HG02610 (cell line): ENCODE data around the gene ATP1A3.
"Not testable (repeated sequence)": the region's sequence is repeated elsewhere in the genome, so short reads cannot be mapped to it uniquely, and the experiment has no call there.

Experiments
- ATAC-seq: cut with Tn5 transposase; IDR thresholded peaks from one replicate; pipeline ENCODE4 v1.9.1; 2021; ENCODE audit warnings: mild to moderate bottlenecking, moderate library complexity; ENCODE audit not compliant: unreplicated experiment

Gene ATP1A3

DNA sequence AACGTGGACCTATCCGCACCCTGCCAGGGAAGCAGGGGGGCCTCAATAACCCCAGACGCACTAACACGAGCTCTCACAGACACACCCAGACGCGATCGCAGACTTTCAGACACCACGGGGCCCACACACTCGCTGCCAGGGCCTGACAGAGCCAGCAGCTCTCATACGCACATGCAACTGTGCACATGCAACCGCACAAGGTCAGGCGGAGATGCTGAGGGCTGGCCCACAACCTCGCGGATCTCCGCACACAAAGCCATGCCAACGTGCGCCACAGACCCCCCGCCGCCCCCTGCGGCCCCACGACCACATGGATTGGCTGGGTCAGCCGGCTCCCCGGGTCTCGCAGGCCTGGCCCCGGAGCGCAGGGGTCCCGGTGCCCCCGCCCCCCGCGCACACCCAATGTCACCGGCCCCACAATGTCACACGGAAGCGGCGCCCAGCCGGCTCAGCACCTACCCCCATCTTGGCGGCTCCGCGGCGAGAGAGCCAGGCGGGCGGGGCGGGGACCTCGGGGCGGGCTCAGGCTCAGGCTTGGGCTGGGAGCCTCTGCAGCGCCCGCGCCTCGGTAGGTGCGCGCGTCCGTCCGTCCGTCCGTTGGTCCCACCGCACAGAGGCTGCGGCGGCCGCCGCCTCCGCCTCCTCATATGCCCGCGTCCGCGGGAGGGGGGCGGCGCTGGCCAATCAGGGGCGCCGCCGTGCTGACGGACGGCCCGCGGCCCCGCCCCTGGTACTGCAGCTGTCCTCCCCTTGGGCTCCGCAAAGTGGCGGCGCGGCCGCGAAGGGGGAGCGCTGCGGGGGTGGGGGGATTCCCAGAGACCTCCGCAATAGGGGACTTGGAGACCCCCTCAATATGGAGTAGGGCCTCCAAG, at the start of gene ATP1A3:
Gene ATP1A3 (minus strand): TSS at position 619 of the 872 bp plus-strand sequence. CDS start 154 bp downstream, at position 465.
- no peak for ATAC-seq

DNA sequence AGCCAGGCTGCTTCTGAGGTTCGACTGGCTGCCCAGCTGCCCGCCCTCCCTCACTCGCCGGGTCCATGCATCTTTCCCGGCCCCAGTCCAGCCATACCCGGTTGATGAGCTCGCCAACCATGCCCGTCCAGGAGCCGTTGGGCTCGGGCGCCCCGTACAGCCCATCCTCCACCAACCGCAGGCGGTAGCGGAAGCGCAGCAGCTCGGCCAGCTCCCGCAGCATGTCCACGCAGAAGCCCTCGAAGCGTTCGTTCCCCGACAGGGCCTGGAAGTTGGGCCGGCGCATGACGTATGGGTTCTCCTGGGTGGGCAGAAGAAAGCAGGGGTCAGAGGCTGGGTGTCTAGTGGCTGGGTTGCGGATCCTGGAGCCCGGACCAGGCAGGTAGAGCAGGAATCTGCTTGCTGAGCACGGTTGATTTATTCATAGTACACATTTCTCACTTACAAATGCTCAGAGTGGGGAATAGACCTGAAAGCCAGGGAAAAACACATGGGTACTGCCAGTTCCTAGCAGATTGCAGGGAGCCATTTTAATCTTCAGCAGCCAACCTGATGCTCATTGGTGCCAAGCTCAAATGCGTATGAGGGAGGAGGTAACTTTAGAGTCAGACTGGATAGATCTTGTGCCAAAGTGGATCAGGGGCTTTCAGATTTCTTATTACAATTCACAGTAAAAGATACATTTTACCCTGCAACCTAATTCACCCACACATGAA, 48.6 kb upstream of the ATP1A3 start:
- no peak for ATAC-seq

DNA sequence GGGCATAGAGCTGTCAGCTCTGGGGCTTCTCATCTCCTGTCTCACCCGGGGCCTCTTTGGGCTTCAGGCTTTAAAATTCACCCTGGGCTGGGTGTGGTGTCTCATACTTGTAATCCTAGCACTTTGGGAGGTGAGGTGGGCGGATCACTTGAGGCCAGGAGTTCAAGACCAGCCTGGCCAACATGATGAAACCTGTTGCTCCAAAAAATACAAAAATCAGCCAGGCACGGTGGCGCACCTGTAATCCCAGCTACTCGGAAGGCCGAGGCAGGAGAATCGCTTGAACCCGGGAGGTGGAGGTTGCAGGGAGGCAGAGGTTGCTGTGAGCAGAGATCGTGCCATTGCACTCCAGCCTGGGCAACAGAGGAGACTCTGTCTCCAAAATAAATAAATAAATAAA, 46.5 kb upstream of the ATP1A3 start:
- ATAC-seq, result not testable (repeated sequence)

- no peak for ATAC-seq
Observed at GRCh38 chr19:42040031-42040430, 46.0 kb upstream of the ATP1A3 start.

GRCh38 chr19:42038666-42039065, 44.6 kb upstream of the ATP1A3 start:
- ATAC-seq, result no peak

- no peak for ATAC-seq
Observed at GRCh38 chr19:42037649-42038048, 43.6 kb upstream of the ATP1A3 start.

DNA sequence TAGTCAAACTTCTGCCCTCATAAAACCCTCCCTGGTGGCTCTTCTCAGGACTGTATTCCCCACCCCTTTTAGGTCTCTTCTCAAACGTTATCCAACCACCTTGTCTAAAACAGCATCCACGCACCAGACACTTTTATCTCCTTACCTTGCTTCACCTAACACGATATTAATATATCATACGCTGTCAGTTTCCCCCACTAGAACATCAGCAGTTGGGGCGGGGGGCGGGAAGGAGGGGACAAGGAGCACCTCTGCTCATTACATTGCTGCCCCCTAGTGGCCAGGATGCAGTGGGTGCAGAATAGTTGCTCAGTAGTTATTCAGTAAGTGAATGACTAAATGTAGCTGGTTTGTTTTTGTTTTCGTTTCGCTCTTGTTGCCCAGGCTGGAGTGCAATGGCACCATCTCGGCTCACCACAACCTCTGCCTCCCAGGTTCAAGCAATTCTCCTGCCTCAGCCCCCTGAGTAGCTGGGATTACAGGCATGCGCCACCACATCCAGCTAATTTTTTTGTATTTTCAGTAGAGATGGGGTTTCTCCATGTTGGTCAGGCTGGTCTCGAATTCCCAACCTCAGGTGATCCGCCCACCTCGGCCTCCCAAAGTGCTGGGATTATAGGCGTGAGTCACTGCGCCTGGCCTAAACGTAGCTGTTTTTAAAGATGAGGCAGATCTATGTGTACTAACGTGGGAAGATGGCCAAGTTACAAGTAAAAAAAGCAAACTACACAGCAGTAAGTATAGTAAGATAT, 40.8 kb upstream of the ATP1A3 start:
- not testable (repeated sequence) for ATAC-seq

- ATAC-seq, result no peak
Observed at GRCh38 chr19:42033413-42033812, 39.4 kb upstream of the ATP1A3 start.

DNA sequence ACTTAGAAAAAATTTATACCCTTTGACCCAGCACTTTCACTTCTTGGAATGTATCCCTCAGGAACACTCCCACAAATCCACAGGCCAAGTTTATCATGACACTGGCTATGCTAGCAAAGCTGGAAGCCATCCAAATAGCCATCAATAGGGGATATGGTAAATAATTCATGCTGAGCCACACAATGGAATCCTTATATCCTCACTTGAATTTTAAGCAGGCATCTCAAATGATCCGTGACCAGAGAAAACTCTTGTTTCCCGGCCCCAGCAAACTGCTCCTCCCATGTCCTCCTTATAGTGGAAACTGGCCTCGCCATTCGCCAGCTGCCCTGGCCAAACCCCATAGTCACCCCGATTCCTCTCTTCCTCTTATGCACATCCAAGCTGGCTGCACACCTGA, 38.4 kb upstream of the ATP1A3 start:
- ATAC-seq, result no peak

GRCh38 chr19:42030645-42031440, 36.8 kb upstream of the ATP1A3 start:
- no peak for ATAC-seq

- ATAC-seq, result no peak
Observed at GRCh38 chr19:42028304-42029216, 34.5 kb upstream of the ATP1A3 start.

- ATAC-seq, result no peak
Observed at GRCh38 chr19:42024622-42025111, 30.6 kb upstream of the ATP1A3 start.

GRCh38 chr19:42023943-42024260, 29.9 kb upstream of the ATP1A3 start:
- no peak for ATAC-seq

GRCh38 chr19:42023121-42023942, 29.3 kb upstream of the ATP1A3 start:
- ATAC-seq, result no peak

DNA sequence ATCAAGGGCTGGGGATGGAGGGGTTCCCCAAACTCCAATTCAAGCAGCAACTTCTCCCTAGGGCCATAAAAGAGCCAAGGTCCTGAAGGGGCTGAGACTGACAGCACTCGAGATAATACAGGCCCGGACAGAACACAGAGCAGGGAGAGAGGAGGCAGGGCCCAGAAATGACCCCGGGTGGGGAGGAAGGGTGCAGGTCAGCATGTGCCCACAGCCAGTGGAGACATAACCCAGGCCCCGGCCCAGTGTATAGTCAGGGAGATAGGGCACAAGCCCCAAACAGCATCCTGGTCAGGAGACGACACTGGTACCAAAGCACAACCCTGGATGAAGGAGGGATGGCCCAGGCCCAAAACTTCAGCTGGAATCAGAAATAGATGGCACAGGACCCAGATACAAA, 28.6 kb upstream of the ATP1A3 start:
- no peak for ATAC-seq

DNA sequence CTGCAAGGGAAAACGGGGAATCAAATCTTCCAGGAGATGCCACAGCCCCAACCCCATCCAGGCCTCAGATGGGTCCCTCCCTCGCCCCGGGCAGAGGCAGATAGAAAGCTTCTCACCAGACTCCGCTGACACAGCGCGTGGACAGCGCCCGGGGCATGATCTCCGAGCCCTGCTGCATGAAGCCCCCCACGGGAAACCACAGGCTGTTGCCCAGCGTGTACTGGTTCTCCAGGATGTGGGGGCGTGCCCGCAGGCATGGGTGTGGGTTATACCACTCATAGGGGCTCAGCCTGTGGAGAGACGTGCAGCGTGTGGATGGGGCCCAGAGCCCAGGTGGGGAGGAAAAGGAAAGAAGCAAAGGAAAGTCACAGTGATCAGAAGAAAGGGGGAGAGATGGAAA, 27.2 kb upstream of the ATP1A3 start:
- ATAC-seq, result no peak

DNA sequence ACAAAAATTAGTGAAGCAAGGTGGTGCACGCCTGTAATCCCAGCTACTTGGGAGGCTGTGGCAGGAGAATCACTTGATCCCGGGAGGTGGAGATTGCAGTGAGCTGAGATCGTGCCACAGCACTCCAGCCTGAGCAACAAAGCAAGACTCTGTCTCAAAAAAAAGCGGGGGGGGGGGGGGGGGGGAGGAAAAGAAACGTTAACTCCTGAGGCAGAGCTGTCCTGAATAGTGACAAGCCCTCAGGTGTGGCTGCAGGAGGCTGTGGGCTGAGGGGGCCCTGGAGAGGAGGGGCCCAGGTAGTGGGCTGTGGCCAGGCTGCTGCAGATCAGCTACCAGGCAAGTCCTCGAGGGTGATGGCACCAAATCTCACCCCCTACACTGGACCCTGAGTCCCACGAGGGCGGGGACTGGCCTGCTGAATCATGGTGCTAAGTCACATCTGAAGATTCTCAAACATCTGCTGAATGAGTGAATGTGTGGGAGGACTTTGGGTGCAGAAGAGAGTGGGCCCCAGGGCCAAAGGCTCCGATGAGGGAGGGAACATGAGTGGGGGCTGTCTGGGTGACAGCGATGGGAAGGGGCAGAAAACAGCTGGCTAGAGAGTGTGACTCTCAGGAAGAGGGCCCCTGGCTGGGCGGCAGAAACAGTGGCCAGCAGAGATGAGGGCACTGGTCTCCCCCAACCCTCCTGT, 24.6 kb upstream of the ATP1A3 start:
- no peak for ATAC-seq

DNA sequence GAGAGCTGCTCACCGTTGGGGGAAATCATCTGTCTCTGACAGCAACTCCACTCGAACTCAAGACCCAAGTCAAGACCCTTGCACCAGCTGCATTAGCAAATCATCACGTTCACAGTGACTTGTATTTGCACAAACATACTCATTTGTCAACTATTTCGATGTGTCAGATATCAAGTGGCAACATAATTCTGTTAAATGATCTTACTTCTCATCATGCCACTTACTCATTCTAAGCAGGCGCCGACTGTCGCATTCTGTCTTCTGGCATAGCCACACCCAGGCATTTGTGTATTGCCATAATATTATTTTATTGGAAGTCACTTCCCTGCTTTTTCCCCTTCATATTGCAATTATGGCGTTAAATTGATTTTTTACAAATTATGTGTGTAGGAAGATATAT, 23.0 kb upstream of the ATP1A3 start:
- ATAC-seq, result no peak
